Esophagus squamous epithelium (tissue), 5 donors: ENCODE results near the gene CLDN7. TPM values are rescaled to one million over a fixed set of nuclear protein-coding genes. Genes with fewer than 3 reads are reported as not detected.

Source experiments
- DNase-seq: peaks from one replicate; lab custom pipeline; 2025; lab: John Stamatoyannopoulos, UW
- H3K27ac ChIP-seq, 4 donors: fragments of 200-600 bp; sonication (generic); one replicate each; pipeline ENCODE4 v1.5.1; 2016 to 2019; ENCODE audit warnings: mild to moderate bottlenecking in 1 of 4
- H3K27me3 ChIP-seq, 4 donors: fragments of 200-600 bp; sonication (generic); 1 replicate in 3 of 4; 2 replicates in 1 of 4; pipeline versions ENCODE4 v1.5.1 to v1.6.0; 2017 to 2021; ENCODE audit warnings: antibody characterized with exemption in 1 of 4
- H3K36me3 ChIP-seq, 3 donors: fragments of 200-600 bp; sonication (generic); one replicate each; pipeline ENCODE4 v1.5.1; 2016 to 2019
- H3K4me1 ChIP-seq, 3 donors: fragments of 200-600 bp; sonication (generic); one replicate each; pipeline ENCODE4 v1.5.1; 2017 to 2019
- H3K4me3 ChIP-seq, 4 donors: fragments of 200-600 bp; sonication (generic); 1 replicate in 3 of 4; 2 replicates in 1 of 4; pipeline ENCODE4 v1.5.1; 2016 to 2019; ENCODE audit warnings: mild to moderate bottlenecking in 2 of 4, moderate library complexity in 1 of 4
- H3K9me3 ChIP-seq, 3 donors: fragments of 200-600 bp; sonication (generic); one replicate each; pipeline ENCODE4 v1.5.1; 2016 to 2019
- CTCF ChIP-seq, 6 experiments: fragments of 450-650 bp in 4 of 6; fragments of 200-600 bp in 2 of 6; sonication (generic) in 2 of 6; IDR thresholded peaks; one replicate each; pipeline ENCODE4 v1.5.1; 2016 to 2019; ENCODE audit warnings: antibody characterized with exemption in 6 of 6, mild to moderate bottlenecking in 4 of 6, moderate library complexity in 4 of 6
- POLR2A ChIP-seq, 4 donors: fragments of 450-650 bp; IDR thresholded peaks; one replicate each; pipeline ENCODE4 v1.6.1; 2017; ENCODE audit warnings: antibody characterized with exemption in 4 of 4, mild to moderate bottlenecking in 4 of 4, moderate library complexity in 3 of 4
- WGBS, 2 donors: methylation state at CpG; one replicate each; pipeline ENCODE4 v1.1.5; 2018; 5-methylcytosine and 5-hydroxymethylcytosine counted together
- intact Hi-C: fragments of 100-400 bp; cut with DNase I; formaldehyde crosslinking; loops from one replicate; pipeline ENCODE4 v1.15.0; 2022
- total RNA-seq, 4 donors: library from RNA; depleted of rRNA; stranded (reverse); fragments of >200 nt; gene quantifications; one replicate each; pipeline ENCODE4 v1.1.0, GENCODE V29; 2016
- donor health status: DM: yes; HTN: yes; CAD: no.

Gene CLDN7
- total RNA-seq, 4 donors from 2014 or later = 172 to 411 (median 208) TPM

DNA sequence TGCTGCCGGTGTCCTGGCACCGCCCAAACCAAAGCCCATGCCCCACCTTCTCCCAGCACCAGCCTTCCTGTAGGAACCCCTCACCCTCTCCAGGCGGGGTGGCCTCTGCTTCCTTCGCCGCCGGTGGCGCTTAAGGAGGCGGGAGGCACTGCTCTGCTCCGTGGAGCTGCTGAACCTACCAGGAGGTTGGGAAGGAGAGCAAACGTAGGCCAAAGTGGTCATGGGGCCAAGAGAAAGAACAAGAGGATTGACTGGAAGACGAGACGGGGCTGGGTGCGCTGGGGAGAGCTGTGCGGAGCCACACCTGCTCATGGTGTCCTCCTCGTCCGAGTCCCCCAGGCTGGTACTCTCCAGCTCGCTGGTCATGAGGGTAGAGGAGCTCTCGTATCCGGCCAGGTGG, 32.8 kb downstream of the CLDN7 start:
- intact Hi-C loops = no loop called here
- Histone ChIP-seq H3K9me3 (no peaks in the 10 kb centered on the region), H3K36me3 (peaks cover 40 to 63% (median 42%) of the 10 kb centered on the region in 3 donors), H3K27ac (peak overlapping the region; percentile 83 to 100 (median 90)), H3K4me1 (peaks cover 14 to 89% (median 34%) of the 10 kb centered on the region in 3 donors), H3K27me3 (no peaks in the 10 kb centered on the region), H3K4me3 (no peak overlapping the region)
- no peak for DNase-seq
- WGBS, 2 donors = 91 to 93% methylated on average over 4 to 10 of the region's 19 CpGs
- TF ChIP-seq POLR2A (IDR thresholded peaks at IDR 0.05) = no peak
- TF ChIP-seq CTCF (IDR thresholded peaks at IDR 0.05) = no peak

- 69 to 92% methylated on average over 8 to 13 of the region's 14 CpGs for WGBS, 2 donors
- TF ChIP-seq CTCF (IDR thresholded peaks at IDR 0.05) (no peak), POLR2A (IDR thresholded peaks at IDR 0.05) (no peak)
- Histone ChIP-seq H3K4me3 (no peak overlapping the region), H3K4me1 (peaks cover 15 to 93% (median 34%) of the 10 kb centered on the region in 3 donors), H3K9me3 (no peaks in the 10 kb centered on the region), H3K27me3 (no peaks in the 10 kb centered on the region), H3K36me3 (peaks cover 46 to 69% (median 46%) of the 10 kb centered on the region in 3 donors), H3K27ac (peak overlapping the region; percentile 83 to 100 (median 90))
- no peak for DNase-seq
- intact Hi-C loops = no loop called here
Observed at GRCh38 chr17:7228920-7229319, 33.4 kb downstream of the CLDN7 start.

GRCh38 chr17:7226721-7227710, 35.3 kb downstream of the CLDN7 start:
- Histone ChIP-seq H3K4me1 (peaks cover 16 to 94% (median 37%) of the 10 kb centered on the region in 3 donors), H3K36me3 (peaks cover 60 to 88% (median 61%) of the 10 kb centered on the region in 3 donors), H3K27me3 (no peaks in the 10 kb centered on the region), H3K27ac (peak overlapping the region; percentile 83 to 100 (median 90)), H3K9me3 (no peaks in the 10 kb centered on the region), H3K4me3 (no peak overlapping the region)
- intact Hi-C loops = no loop called here
- TF ChIP-seq POLR2A (IDR thresholded peaks at IDR 0.05) = no peak
- no peak for TF ChIP-seq CTCF (IDR thresholded peaks at IDR 0.05)
- DNase-seq = no peak
- 88 to 96% methylated on average over 15 of the region's 31 CpGs for WGBS, 2 donors

GRCh38 chr17:7225711-7226331, 36.5 kb downstream of the CLDN7 start:
- Histone ChIP-seq H3K4me3 (no peak overlapping the region), H3K9me3 (no peaks in the 10 kb centered on the region), H3K27ac (peak overlapping the region; percentile 83 to 100 (median 90)), H3K36me3 (peaks cover 60 to 99% (median 61%) of the 10 kb centered on the region in 3 donors), H3K4me1 (peaks cover 26 to 94% (median 42%) of the 10 kb centered on the region in 3 donors), H3K27me3 (no peaks in the 10 kb centered on the region)
- WGBS, 2 donors = 33 to 82% methylated on average over 1 to 10 of the region's 21 CpGs
- DNase-seq = no peak
- intact Hi-C loops = no loop called here
- TF ChIP-seq CTCF (IDR thresholded peaks at IDR 0.05) (no peak), POLR2A (IDR thresholded peaks at IDR 0.05) (no peak)
